ENCODE results near the gene RHOBTB3.

Gene RHOBTB3

GRCh38 chr5:95763941-95764340 is 32.8 kb downstream of the RHOBTB3 start:
- no peak for DNase-seq (ENCODE audit: low read depth in 3 of 3)

- DNase-seq (ENCODE audit: low read depth in 3 of 3), result no peak
Observed at GRCh38 chr5:95768731-95769130, 37.6 kb downstream of the RHOBTB3 start.

- DNase-seq (ENCODE audit: low read depth in 3 of 3), result no peak
Observed at GRCh38 chr5:95770830-95771708, 39.9 kb downstream of the RHOBTB3 start.

GRCh38 chr5:95771892-95772291 is 40.8 kb downstream of the RHOBTB3 start:
- no peak for DNase-seq (ENCODE audit: low read depth in 3 of 3)

GRCh38 chr5:95773335-95774059 is 42.4 kb downstream of the RHOBTB3 start:
- DNase-seq (ENCODE audit: low read depth in 3 of 3), result no peak

DNA sequence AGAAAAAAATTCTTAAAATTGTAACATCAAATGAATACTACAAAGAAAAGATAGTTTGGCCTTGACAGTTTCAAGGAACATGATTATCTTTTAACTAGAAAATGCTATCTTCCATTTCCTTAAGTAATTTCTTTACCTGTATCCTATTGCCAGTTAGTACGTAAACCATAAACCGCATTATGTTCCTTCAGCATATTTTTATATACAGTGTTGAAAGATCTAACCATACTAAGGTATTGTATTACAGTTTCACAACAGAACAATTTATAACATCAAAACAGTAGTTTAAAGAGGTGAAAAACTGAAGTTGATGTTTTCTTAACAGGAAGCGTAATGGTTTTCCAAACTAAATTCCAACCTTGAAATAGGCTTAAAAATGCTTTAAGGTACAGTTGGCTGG is 46.3 kb downstream of the RHOBTB3 start:
- DNase-seq (ENCODE audit: low read depth in 3 of 3), result no peak

DNA sequence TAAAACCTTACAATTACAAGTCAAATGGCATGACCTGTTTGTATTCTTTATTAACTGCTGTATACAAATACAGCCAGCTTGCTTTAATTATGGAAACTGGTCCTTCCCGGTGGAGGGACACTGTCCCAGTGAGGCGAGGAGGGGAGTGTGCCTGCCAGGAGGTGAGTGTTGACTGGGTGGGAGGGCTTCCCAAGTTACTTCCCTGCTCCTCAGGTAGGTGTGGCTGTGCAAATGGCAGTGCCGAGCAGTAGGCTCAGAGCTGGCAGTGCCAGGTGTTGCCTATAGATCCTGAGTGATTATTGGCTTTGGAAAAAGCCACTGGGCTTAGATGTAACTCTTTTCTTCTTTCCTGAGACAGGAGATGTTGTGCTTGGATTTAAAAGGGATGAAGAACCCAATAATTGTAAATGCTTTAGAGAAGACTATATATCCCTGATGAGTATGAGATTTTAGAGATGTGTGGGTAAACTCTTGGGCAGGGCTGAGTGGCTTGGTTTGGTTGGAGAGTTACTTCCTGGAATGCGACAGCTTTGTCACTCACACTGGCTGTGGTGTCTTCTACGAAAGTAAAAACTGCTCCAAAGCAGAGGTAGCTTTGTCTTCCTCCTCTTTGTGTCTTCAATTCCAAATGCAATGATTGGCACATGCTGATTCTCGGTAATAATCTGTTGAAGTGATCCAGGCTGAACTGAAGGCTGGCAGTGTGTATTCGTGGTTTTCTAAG is 47.7 kb downstream of the RHOBTB3 start:
- no peak for DNase-seq (ENCODE audit: low read depth in 3 of 3)

GRCh38 chr5:95779611-95780010 is 48.5 kb downstream of the RHOBTB3 start:
- DNase-seq (ENCODE audit: low read depth in 3 of 3), result no peak

- DNase-seq (ENCODE audit: low read depth in 3 of 3), result no peak
Observed at GRCh38 chr5:95780597-95780996, 49.5 kb downstream of the RHOBTB3 start.

- peak; percentile 47 to 56 (median 54) for DNase-seq (ENCODE audit: low read depth in 3 of 3)
Observed at GRCh38 chr5:95781101-95781583, 50.0 kb downstream of the RHOBTB3 start.

DNA sequence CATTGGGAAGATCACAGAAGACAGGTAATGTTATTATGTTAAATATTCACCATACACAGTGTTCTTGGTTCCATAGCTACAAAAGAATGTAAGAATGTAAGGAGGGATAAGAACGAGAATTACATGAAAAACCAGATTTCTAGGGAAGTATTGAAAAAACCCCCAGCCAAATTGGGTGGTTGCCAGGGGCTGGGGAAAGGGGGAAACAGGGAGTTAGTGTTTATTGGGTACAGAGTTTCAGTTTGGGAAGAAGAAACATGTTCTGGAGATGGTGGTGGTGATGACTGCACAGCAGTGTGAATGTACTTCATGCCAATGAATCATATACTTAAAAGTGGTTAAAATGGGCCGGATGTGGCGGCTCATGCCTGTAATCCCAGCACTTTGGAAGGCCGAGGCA is 51.0 kb downstream of the RHOBTB3 start:
- no peak for DNase-seq (ENCODE audit: low read depth in 3 of 3)

DNA sequence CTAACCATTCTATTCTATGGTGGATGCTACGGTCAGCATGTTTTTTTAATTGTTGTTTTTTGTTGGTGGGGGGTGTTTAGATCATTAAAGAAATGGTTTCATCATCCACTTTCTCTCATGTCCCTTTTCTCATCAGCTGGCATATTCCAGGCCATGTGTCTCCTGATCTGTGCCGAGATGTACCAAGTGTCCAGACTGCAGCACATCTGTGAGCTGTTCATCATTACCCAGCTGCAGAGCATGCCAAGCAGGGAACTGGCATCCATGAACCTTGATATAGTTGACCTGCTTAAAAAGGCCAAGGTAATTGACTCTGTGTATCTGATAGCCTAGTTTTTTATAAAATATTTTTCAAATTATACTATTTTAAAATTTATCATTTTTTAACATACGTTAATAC is 52.5 kb downstream of the RHOBTB3 start:
- DNase-seq (ENCODE audit: low read depth in 3 of 3), result no peak

DNA sequence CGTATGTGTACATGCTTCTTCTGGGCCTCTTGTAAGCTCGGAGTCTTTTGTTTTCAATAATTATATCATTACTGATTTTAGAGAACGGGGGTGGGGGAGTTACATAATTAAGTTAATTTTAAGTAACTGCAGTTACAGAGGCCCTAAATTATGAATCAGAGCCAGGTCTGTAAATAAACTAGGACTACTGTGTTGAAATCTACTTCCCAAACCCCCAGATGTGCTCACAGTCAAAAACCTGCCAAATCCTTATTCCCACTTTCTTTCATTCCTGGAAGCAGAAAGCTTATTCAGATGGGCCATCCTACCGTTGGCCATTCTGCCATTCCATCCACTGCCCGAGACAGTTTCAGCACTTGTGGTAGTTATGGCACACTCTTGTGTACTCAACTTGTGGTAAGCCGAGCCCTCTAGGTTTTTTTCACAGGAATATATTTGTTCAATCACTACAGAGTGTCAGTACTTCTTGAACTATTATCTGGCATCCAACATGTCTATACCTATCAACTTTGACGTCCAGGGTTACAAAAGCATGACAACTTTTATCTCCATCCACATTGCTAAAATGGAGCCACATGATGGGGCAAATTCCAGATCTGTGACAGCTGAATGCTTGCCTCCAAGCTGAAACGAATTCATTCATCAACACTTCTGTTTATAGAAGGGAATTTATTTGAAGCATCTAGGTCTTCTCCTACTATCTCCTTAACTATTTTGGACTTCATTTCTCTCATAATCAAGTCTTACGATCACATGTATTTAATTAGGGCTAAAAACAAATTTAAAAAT is 53.6 kb downstream of the RHOBTB3 start:
- no peak for DNase-seq (ENCODE audit: low read depth in 3 of 3)

GRCh38 chr5:95786821-95787418 is 55.8 kb downstream of the RHOBTB3 start:
- DNase-seq (ENCODE audit: low read depth in 3 of 3), result no peak

DNA sequence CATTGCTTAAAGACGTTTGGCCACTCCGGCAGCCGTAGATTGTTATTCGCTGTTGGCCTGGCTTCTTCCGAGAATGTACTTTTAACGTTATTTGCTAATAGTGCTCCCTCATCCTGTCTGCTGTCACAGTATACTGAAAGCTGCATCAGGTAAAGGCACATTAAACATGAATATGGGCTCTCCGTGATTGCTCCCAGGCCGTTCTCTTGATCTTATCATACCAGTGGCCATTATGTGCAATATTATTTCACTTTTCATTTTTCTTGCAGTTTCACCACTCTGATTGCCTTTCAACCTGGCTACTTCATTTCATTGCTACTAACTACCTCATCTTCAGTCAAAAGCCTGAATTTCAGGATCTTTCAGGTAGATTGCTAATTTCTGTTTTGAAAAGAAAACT is 57.4 kb downstream of the RHOBTB3 start:
- DNase-seq (ENCODE audit: low read depth in 3 of 3), result no peak

GRCh38 chr5:95791751-95792150 is 60.6 kb downstream of the RHOBTB3 start:
- no peak for DNase-seq (ENCODE audit: low read depth in 3 of 3)

GRCh38 chr5:95794070-95794516 is 63.0 kb downstream of the RHOBTB3 start:
- DNase-seq (ENCODE audit: low read depth in 3 of 3), result no peak

- DNase-seq (ENCODE audit: low read depth in 3 of 3), result no peak
Observed at GRCh38 chr5:95797301-95797700, 66.2 kb downstream of the RHOBTB3 start.

- no peak for DNase-seq (ENCODE audit: low read depth in 3 of 3)
Observed at GRCh38 chr5:95798048-95798447, 66.9 kb downstream of the RHOBTB3 start.

DNA sequence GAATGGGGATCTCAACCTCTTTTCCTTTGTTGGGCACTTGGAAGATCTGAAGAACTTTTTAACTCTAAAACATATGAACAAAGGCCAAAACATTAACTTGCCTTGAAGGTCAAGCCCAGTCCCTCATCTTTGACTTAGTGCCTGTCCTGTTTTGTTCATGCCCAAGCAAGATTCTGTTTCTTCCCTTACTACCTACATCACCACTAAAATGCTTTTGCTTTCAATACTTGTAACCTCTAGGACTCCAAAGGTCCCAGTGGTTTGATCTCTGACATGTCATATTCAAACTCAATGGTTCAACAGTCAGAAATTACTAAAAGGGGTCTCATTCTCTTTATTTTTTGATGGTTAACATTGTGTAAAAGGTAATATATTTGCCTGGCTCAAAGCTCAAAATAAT is 67.4 kb downstream of the RHOBTB3 start:
- no peak for DNase-seq (ENCODE audit: low read depth in 3 of 3)

Data from stimulated activated CD4-positive, alpha-beta T cell treated with anti-CD3 and anti-CD28 coated beads, TNF-alpha, amount 100 ng/mL, for 4 hours (primary cell).